NCI-H187 (cell line): Measurements from ENCODE around the gene TSPAN31.
A peak's percentile ranks its signal among the peaks of the same experiment; 100 is the strongest.
"Not testable (repeated sequence)": the region's sequence is repeated elsewhere in the genome, so short reads cannot be mapped to it uniquely, and the experiment has no call there.

Source experiments
- DNase-seq, 2 experiments: peaks; one replicate each; lab custom pipeline; 2025; lab: John Stamatoyannopoulos, UW

The TSPAN31 gene

GRCh38 chr12:57766464-57767304 lies 21.8 kb downstream of the TSPAN31 start, which contains the start of gene CYP27B1:
TSS of gene CYP27B1 (minus strand) at chr12:57767078. CDS start at chr12:57767041, 37 bp downstream.
- no peak for DNase-seq

- no peak for DNase-seq
Observed at GRCh38 chr12:57767305-57767698, 22.5 kb downstream of the TSPAN31 start.

GRCh38 chr12:57767876-57768275 lies 23.0 kb downstream of the TSPAN31 start:
- DNase-seq: no peak

- no peak for DNase-seq
Observed at GRCh38 chr12:57769594-57769993, 24.8 kb downstream of the TSPAN31 start.

- no peak for DNase-seq
Observed at GRCh38 chr12:57770734-57771133, 25.9 kb downstream of the TSPAN31 start.

GRCh38 chr12:57771236-57771872 lies 26.5 kb downstream of the TSPAN31 start:
- DNase-seq: peak in 1 of 2 experiments; percentile 86

- DNase-seq: peak; percentile 92 to 95
Observed at GRCh38 chr12:57771873-57772428, 27.1 kb downstream of the TSPAN31 start, which contains the start of gene METTL1. TSS of gene METTL1 (minus strand) at chr12:57772105. CDS start at chr12:57772083, 22 bp downstream.

GRCh38 chr12:57772429-57773322 lies 27.8 kb downstream of the TSPAN31 start, which contains the start of gene EEF1AKMT3:
TSS of gene EEF1AKMT3 (plus strand) at chr12:57772614. CDS start at chr12:57772725, 111 bp downstream.
- DNase-seq: no peak

GRCh38 chr12:57774634-57775033 lies 29.8 kb downstream of the TSPAN31 start:
- not testable (repeated sequence) for DNase-seq

- DNase-seq: no peak
Observed at GRCh38 chr12:57775044-57775443, 30.2 kb downstream of the TSPAN31 start.

- DNase-seq: no peak
Observed at GRCh38 chr12:57775563-57776246, 30.9 kb downstream of the TSPAN31 start.

- no peak for DNase-seq
Observed at GRCh38 chr12:57776247-57776587, 31.4 kb downstream of the TSPAN31 start.

GRCh38 chr12:57777367-57777766 lies 32.5 kb downstream of the TSPAN31 start:
- no peak for DNase-seq

- no peak for DNase-seq
Observed at GRCh38 chr12:57777911-57778310, 33.1 kb downstream of the TSPAN31 start.

GRCh38 chr12:57779736-57780135 lies 34.9 kb downstream of the TSPAN31 start:
- no peak for DNase-seq

- DNase-seq: no peak
Observed at GRCh38 chr12:57780284-57780897, 35.6 kb downstream of the TSPAN31 start.

- DNase-seq: no peak
Observed at GRCh38 chr12:57781244-57781643, 36.4 kb downstream of the TSPAN31 start.

- DNase-seq: no peak
Observed at GRCh38 chr12:57781801-57782200, 37.0 kb downstream of the TSPAN31 start.

GRCh38 chr12:57782243-57782607 lies 37.4 kb downstream of the TSPAN31 start:
- no peak for DNase-seq

- DNase-seq: peak; percentile 90 to 93
Observed at GRCh38 chr12:57782608-57783465, 38.0 kb downstream of the TSPAN31 start, which contains the start of gene TSFM. TSS of gene TSFM (plus strand) at chr12:57782787. CDS start at chr12:57782802, 15 bp downstream.
